RWPE1 (cell line): ENCODE data around the gene APRT.

Source experiments
- CTCF ChIA-PET: fragments of 350-600 bp; sonication (Branson Sonifier 250); formaldehyde crosslinking; extraction: SDS; loops from one replicate; lab custom pipeline; 2021; lab: Yijun Ruan, JAX
- POLR2A ChIA-PET: fragments of 400-600 bp; formaldehyde crosslinking; extraction: SDS; loops from one replicate; lab custom pipeline; 2020; ENCODE audit warnings: antibody characterized with exemption; ENCODE audit not compliant: low non-redundant PET; lab: Yijun Ruan, JAX
- DNase-seq: peaks from one replicate; pipeline ENCODE4 v3.0.0; 2012; ENCODE audit warnings: low spot score
- H3K27ac ChIP-seq: fragments of 450-650 bp; 2 replicates; pipeline ENCODE4 v1.5.1; 2017
- TF ChIP-seq, protein P1 (sequence below): fragments of 450-650 bp; conservative IDR thresholded peaks from 2 replicates; pipeline ENCODE4 v1.5.1; 2017; ENCODE audit warnings: low read depth, mild to moderate bottlenecking

The APRT gene

GRCh38 chr16:88831838-88832237 lies 20.1 kb upstream of the APRT start:
- POLR2A ChIA-PET, result no interaction called here
- peak overlapping the region; percentile 68 for H3K27ac ChIP-seq
- DNase-seq, result peak; percentile 65
- CTCF ChIA-PET, result no interaction called here
- TF ChIP-seq, protein P1, sequence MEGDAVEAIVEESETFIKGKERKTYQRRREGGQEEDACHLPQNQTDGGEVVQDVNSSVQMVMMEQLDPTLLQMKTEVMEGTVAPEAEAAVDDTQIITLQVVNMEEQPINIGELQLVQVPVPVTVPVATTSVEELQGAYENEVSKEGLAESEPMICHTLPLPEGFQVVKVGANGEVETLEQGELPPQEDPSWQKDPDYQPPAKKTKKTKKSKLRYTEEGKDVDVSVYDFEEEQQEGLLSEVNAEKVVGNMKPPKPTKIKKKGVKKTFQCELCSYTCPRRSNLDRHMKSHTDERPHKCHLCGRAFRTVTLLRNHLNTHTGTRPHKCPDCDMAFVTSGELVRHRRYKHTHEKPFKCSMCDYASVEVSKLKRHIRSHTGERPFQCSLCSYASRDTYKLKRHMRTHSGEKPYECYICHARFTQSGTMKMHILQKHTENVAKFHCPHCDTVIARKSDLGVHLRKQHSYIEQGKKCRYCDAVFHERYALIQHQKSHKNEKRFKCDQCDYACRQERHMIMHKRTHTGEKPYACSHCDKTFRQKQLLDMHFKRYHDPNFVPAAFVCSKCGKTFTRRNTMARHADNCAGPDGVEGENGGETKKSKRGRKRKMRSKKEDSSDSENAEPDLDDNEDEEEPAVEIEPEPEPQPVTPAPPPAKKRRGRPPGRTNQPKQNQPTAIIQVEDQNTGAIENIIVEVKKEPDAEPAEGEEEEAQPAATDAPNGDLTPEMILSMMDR, result peak; percentile 33; the same call in 1 of the 2 replicates

DNA sequence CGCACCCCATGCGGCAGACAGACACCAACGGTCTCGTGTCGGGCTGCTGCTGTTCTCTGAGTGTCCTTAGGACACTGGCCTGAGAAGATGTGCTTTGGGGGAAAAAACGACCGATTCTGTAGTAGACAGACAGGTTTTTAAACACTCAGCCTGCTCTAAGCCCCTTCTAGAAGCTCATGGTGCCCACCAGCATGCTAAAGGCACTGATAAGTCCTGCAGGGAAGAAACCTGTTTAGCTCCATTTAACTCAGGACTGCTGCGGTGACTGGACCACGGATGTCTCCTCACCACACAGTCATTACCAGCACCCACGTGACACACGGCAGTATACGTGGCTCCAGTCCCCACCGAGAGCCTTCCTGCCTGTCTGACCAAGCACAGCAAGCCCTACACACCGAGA lies 19.1 kb upstream of the APRT start:
- ChIA-PET CTCF (no interaction called here), POLR2A (no interaction called here)
- DNase-seq, result no peak
- TF ChIP-seq, protein P1, result no peak
- peak overlapping the region; percentile 30 for H3K27ac ChIP-seq

GRCh38 chr16:88830258-88830657 lies 18.5 kb upstream of the APRT start:
- H3K27ac ChIP-seq, result peak overlapping the region; percentile 30
- TF ChIP-seq, protein P1, result no peak
- ChIA-PET POLR2A (no interaction called here), CTCF (interaction anchor here (0.6 kb wide), 1 partner anchor 786 kb away, joined by 4 read pairs; no protein-coding TSS in a partner anchor)
- DNase-seq, result no peak

DNA sequence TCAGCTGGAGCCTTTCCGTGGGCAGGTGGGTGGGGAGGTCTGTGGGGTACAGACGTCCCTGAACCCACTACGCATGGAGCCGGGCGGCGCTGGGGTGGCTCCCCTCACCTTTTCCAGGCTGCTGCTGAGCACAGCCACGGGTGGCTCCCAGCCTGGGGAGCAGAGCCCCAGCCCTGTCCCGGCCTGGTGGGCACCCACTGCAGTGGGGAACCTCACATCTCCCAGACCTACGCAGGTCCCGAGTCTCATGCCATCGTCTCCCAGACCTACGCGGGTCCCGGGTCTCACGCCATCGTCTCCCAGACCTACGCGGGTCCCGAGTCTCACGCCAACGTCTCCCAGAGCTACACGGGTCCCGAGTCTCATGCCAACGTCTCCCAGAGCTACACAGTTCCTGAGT lies 17.0 kb upstream of the APRT start:
- CTCF ChIA-PET, result no interaction called here
- POLR2A ChIA-PET, result no interaction called here
- peak overlapping the region; percentile 83 for H3K27ac ChIP-seq
- no peak for DNase-seq
- TF ChIP-seq, protein P1, result no peak

DNA sequence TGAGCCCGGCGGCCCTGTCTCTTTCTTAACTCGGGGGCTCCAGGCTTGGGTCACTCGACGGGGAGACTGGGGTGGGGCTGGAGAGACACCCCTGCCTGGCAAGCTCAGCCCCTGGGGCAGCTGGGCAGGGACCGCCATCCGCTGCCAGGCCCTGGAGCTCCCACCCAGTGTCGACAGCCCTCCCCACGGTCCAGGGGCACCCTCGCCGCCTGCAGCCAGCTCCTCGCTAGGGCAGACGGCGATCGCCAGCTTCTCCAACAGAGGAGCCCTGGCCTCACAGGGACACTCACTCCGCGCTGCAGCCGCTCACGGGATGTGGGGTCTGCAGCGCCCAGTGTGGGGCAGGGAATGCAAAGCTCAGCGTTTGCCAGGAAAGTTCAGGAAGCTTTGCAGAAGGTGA lies 16.0 kb upstream of the APRT start:
- H3K27ac ChIP-seq, result peak overlapping the region; percentile 83
- TF ChIP-seq, protein P1, result no peak
- ChIA-PET POLR2A (no interaction called here), CTCF (no interaction called here)
- no peak for DNase-seq

DNA sequence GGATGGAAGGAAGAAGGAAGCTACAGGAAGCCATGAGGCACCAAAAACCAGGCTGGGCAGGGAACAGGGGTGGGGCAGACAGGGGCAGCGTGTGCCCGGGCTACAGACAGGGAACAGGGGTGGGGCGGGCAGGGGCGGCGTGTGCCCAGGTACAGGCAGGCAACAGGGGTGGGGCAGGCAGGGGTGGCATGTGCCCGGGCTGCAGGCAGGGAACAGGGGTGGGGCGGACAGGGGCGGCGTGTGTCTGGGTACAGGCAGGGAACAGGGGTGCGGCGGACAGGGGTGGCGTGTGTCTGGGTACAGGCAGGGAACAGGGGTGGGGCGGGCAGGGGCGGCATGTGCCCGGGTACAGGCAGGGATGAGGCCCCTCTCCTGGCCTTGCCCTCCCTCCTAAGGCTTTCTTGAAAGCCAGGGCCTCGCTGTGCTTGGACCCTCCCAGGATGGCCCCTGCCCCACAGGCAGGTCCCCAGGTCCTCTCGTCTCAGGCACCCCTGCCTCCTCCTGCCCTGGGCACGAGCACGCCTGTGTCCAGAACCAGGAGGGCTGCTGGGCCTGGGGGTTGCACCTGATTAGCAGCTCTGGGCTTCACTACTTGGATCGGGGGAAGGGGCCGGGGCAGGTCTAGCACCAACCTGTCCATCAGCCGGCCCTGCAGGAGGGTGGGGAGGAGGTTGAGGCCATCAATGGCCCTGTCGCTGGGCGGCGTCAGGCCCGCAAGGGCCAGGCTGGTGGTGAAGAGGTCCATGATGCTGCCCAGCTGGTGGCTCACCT lies 14.5 kb upstream of the APRT start:
- H3K27ac ChIP-seq, result peak overlapping the region; percentile 83
- POLR2A ChIA-PET, result no interaction called here
- no peak for DNase-seq
- CTCF ChIA-PET, result interaction anchor here (0.6 kb wide), 1 partner anchor 89 kb away, joined by 3 read pairs; no protein-coding TSS in a partner anchor
- TF ChIP-seq, protein P1, result no peak
